OCI-LY7 (cell line): ENCODE results near the gene LIPT2.

Experiments used
- CTCF ChIP-seq: fragments of 200-600 bp; sonication (generic); conservative IDR thresholded peaks from 2 replicates; pipeline ENCODE4 v1.5.1; 2014; ENCODE audit warnings: mild to moderate bottlenecking, antibody characterized with exemption, low read length, moderate library complexity, mixed read lengths
- EZH2phosphoT487 ChIP-seq: fragments of 200-600 bp; sonication (generic); IDR thresholded peaks from 2 replicates; pipeline ENCODE4 v1.6.1; 2018; ENCODE audit warnings: low read depth, borderline replicate concordance, mild to moderate bottlenecking, mixed run types, antibody characterized with exemption, low read length, moderate library complexity, mixed read lengths

- TF ChIP-seq CTCF: no peak
- no peak for TF ChIP-seq EZH2phosphoT487
Observed at GRCh38 chr11:74522776-74523175, 29.3 kb upstream of the LIPT2 start.
